Activated B cell treated with CpG ODN at 0.5 μM for 24 hours (primary cell): Measurements from ENCODE around the gene COL23A1. TPM values are rescaled to one million over a fixed set of nuclear protein-coding genes. Genes with fewer than 3 reads are reported as not detected.

Source experiments
- ATAC-seq: fragments of 200-7000 bp; cut with Tn5 transposase; one replicate; pipeline ENCODE4 v1.10.0; 2021; ENCODE audit warnings: low read depth, mild to moderate bottlenecking, moderate library complexity
- CTCF ChIA-PET: fragments of 350-600 bp; sonication (Branson Sonifier 250); formaldehyde crosslinking; loops from one replicate; lab custom pipeline; 2021; ENCODE audit warnings: antibody characterized with exemption; lab: Charles Lee
- POLR2A ChIA-PET: fragments of 350-600 bp; sonication (Branson Sonifier 250); formaldehyde crosslinking; loops from one replicate; lab custom pipeline; 2021; ENCODE audit warnings: antibody characterized with exemption; lab: Charles Lee
- DNase-seq: peaks from one replicate; pipeline ENCODE4 v3.0.0; 2022
- H3K27ac Mint-ChIP-seq: one replicate; pipeline ENCODE4 v1.8.0; 2020; ENCODE audit warnings: mixed read lengths
- H3K27me3 Mint-ChIP-seq: one replicate; pipeline ENCODE4 v1.8.0; 2021; ENCODE audit warnings: mixed read lengths
- H3K36me3 Mint-ChIP-seq: one replicate; pipeline ENCODE4 v1.8.0; 2021; ENCODE audit warnings: low read depth, mixed read lengths
- H3K4me1 Mint-ChIP-seq: one replicate; pipeline ENCODE4 v1.8.0; 2021; ENCODE audit warnings: mixed read lengths
- H3K4me3 Mint-ChIP-seq: one replicate; pipeline ENCODE4 v1.8.0; 2020; ENCODE audit warnings: mild to moderate bottlenecking, mixed read lengths
- H3K9me3 Mint-ChIP-seq: one replicate; pipeline ENCODE4 v1.8.0; 2020; ENCODE audit warnings: mixed read lengths
- CTCF ChIP-seq: fragments of 200-600 bp; IDR thresholded peaks from one replicate; pipeline ENCODE4 v1.8.0; 2022; ENCODE audit warnings: antibody characterized with exemption, mild to moderate bottlenecking
- intact Hi-C: fragments of 100-400 bp; cut with micrococcal nuclease; formaldehyde crosslinking; loops from one replicate; pipeline ENCODE4 v1.15.1; 2024
- total RNA-seq: library from RNA; stranded (reverse); gene quantifications from 2 replicates; pipeline ENCODE4 v1.2.3, GENCODE V29; 2022

COL23A1 gene
- total RNA-seq, 1 donor from 2014 or later, result not detected

- Mint-ChIP-seq H3K27ac (no peak overlapping the region), H3K9me3 (peaks cover 4% of the 10 kb centered on the region), H3K4me3 (no peak overlapping the region), H3K36me3 (no peaks in the 10 kb centered on the region), H3K4me1 (no peaks in the 10 kb centered on the region), H3K27me3 (peaks cover 22% of the 10 kb centered on the region)
- ChIA-PET POLR2A (no interaction called here), CTCF (no interaction called here)
- intact Hi-C loops, result no loop called here
- no peak for DNase-seq
- ATAC-seq, result no peak
- TF ChIP-seq CTCF, result no peak
Observed at GRCh38 chr5:178293400-178293799, 296.8 kb downstream of the COL23A1 start.

DNA sequence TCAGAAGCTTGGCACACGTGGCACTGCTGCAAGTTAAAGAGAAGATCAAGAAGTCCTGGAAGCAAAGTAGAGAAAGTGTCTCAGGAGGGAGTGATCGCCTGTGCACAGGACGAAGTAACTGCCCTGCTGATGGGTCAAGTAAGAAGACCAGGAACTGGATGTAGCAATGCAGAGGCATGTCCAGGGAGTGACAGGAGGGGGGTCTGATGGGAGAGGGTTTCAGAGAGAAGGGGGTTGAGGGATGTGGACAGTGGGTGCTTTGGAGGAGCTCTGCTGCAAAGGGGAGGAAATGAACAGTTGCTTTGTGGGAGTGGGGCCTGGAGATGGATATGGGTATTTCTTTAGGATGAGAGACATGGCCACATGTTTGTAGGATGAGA is 297.4 kb downstream of the COL23A1 start:
- no peak for ATAC-seq
- ChIA-PET POLR2A (no interaction called here), CTCF (no interaction called here)
- intact Hi-C loops, result no loop called here
- TF ChIP-seq CTCF, result no peak
- Mint-ChIP-seq H3K27me3 (peaks cover 22% of the 10 kb centered on the region), H3K9me3 (peaks cover 4% of the 10 kb centered on the region), H3K27ac (no peak overlapping the region), H3K36me3 (no peaks in the 10 kb centered on the region), H3K4me3 (no peak overlapping the region), H3K4me1 (no peaks in the 10 kb centered on the region)
- no peak for DNase-seq

- H3K27ac Mint-ChIP-seq, result no peak overlapping the region
- ChIA-PET POLR2A (no interaction called here), CTCF (no interaction called here)
Observed at GRCh38 chr5:178291969-178292825, 298.0 kb downstream of the COL23A1 start.

DNA sequence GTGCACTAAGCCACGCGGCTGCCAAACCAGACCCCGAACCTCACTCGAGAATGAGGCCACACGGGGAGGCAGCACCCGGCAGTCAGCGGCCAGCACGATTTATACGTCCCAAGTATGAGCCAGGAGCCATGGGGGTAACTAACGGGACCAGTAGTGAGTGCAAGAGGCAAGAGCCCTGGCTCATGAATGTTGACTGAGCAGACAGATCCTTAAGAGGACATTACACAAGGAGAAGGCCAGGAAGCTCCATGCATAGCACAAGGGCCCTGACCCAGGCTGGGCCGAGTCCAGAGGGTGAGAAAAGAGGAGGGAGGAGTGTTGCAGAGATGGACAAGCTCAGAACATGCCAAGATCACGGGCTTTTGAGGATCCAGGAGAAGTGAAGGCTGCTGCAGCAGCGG is 299.0 kb downstream of the COL23A1 start:
- intact Hi-C loops, result no loop called here
- ATAC-seq (no peak), DNase-seq (no peak)
- Mint-ChIP-seq H3K36me3 (no peaks in the 10 kb centered on the region), H3K4me1 (no peaks in the 10 kb centered on the region), H3K9me3 (peaks cover 4% of the 10 kb centered on the region), H3K4me3 (no peak overlapping the region), H3K27ac (no peak overlapping the region), H3K27me3 (peaks cover 29% of the 10 kb centered on the region)
- ChIA-PET CTCF (no interaction called here), POLR2A (no interaction called here)
- TF ChIP-seq CTCF, result no peak

More at GRCh38 chr5:178291969-178292825, 298.0 kb downstream of the COL23A1 start:
- no peak for DNase-seq
- Mint-ChIP-seq H3K9me3 (peaks cover 4% of the 10 kb centered on the region), H3K4me3 (no peak overlapping the region), H3K36me3 (no peaks in the 10 kb centered on the region), H3K4me1 (no peaks in the 10 kb centered on the region), H3K27me3 (peaks cover 28% of the 10 kb centered on the region)
- intact Hi-C loops, result no loop called here
- ATAC-seq, result no peak
- no peak for TF ChIP-seq CTCF

GRCh38 chr5:178290376-178290775 is 299.8 kb downstream of the COL23A1 start:
- no peaks in the 10 kb centered on the region for H3K9me3 Mint-ChIP-seq
- intact Hi-C loops, result no loop called here
- no peak for DNase-seq
- peaks cover 29% of the 10 kb centered on the region for H3K27me3 Mint-ChIP-seq
- H3K27ac Mint-ChIP-seq, result no peak overlapping the region
- no peak for TF ChIP-seq CTCF
- POLR2A ChIA-PET, result no interaction called here
- no peak for ATAC-seq
- H3K36me3 Mint-ChIP-seq, result no peaks in the 10 kb centered on the region
- H3K4me3 Mint-ChIP-seq, result no peak overlapping the region
- H3K4me1 Mint-ChIP-seq, result no peaks in the 10 kb centered on the region
- CTCF ChIA-PET, result no interaction called here
